ENCODE results near the gene HPS3. TPM values are rescaled to one million over a fixed set of nuclear protein-coding genes. Genes with fewer than 3 reads are reported as not detected.
"Not testable (repeated sequence)": the region's sequence is repeated elsewhere in the genome, so short reads cannot be mapped to it uniquely, and the experiment has no call there.

HPS3 gene
- total RNA-seq, 8 experiments from 2014 or later = 9.3 to 17.6 (median 10.8) TPM

- ATAC-seq (replicated peaks in 6 of 8) = no peak
- WGBS, 10 experiments = 52 to 100% (median 94%) methylated on average over 1 to 3 of the region's 3 CpGs
- H3K4me1 ChIP-seq (replicated peaks in 1 of 2) = no peaks in the 10 kb centered on the region
- no peak overlapping the region for H3K4me3 ChIP-seq
- H3K27ac ChIP-seq = no peak overlapping the region
- in situ Hi-C loops (cut with MboI; ENCODE audit: low pct_unique_long_range_greater_than_20kb in 2 of 9, low sequenced_read_pairs in 9 of 9, unreplicated experiment in 9 of 9) = no loop called here
These were observed 75.1 kb downstream of the HPS3 start for GRCh38 chr3:149204390-149204991.

- in situ Hi-C loops (cut with MboI; ENCODE audit: low pct_unique_long_range_greater_than_20kb in 2 of 9, low sequenced_read_pairs in 9 of 9, unreplicated experiment in 9 of 9) = no loop called here
- Histone ChIP-seq H3K4me3 (no peak overlapping the region), H3K4me1 (replicated peaks in 1 of 2) (no peaks in the 10 kb centered on the region), H3K27ac (no peak overlapping the region)
- WGBS, 10 experiments = 67 to 100% (median 96%) methylated on average over 1 to 2 of the region's 2 CpGs; no CpG with 5 or more reads in 4 of the 10 experiments
- no peak for ATAC-seq (replicated peaks in 6 of 8)
These were observed 78.0 kb downstream of the HPS3 start for GRCh38 chr3:149207475-149207874.

- H3K4me3 ChIP-seq = no peak overlapping the region
- ATAC-seq (replicated peaks in 6 of 8) = no peak
- WGBS, 10 experiments = 44 to 100% (median 91%) methylated on average over 1 to 4 of the region's 4 CpGs
- in situ Hi-C loops (cut with MboI; ENCODE audit: low pct_unique_long_range_greater_than_20kb in 2 of 9, low sequenced_read_pairs in 9 of 9, unreplicated experiment in 9 of 9) = no loop called here
- H3K4me1 ChIP-seq (replicated peaks in 1 of 2) = no peaks in the 10 kb centered on the region
- no peak overlapping the region for H3K27ac ChIP-seq
These were observed 80.0 kb downstream of the HPS3 start for GRCh38 chr3:149209431-149209830.

- Histone ChIP-seq H3K4me3 (no peak overlapping the region), H3K4me1 (replicated peaks in 1 of 2) (peaks cover 8 to 11% of the 10 kb centered on the region in 2 donors), H3K27ac (no peak overlapping the region)
- in situ Hi-C loops (cut with MboI; ENCODE audit: low pct_unique_long_range_greater_than_20kb in 2 of 9, low sequenced_read_pairs in 9 of 9, unreplicated experiment in 9 of 9) = no loop called here
- no peak for ATAC-seq (replicated peaks in 6 of 8)
- 20 to 100% (median 85%) methylated on average over 1 of the region's 1 CpG; no CpG with 5 or more reads in 5 of the 10 experiments for WGBS, 10 experiments
These were observed 82.9 kb downstream of the HPS3 start for GRCh38 chr3:149212386-149212785.

GRCh38 chr3:149214702-149215101 lies 85.3 kb downstream of the HPS3 start:
- H3K4me1 ChIP-seq (replicated peaks in 1 of 2) = peaks cover 8 to 11% of the 10 kb centered on the region in 2 donors
- WGBS, 10 experiments = 70 to 100% (median 92%) methylated on average over 1 of the region's 1 CpG; no CpG with 5 or more reads in 6 of the 10 experiments
- no peak overlapping the region for H3K27ac ChIP-seq
- no peak for ATAC-seq (replicated peaks in 6 of 8)
- no peak overlapping the region for H3K4me3 ChIP-seq
- in situ Hi-C loops (cut with MboI; ENCODE audit: low pct_unique_long_range_greater_than_20kb in 2 of 9, low sequenced_read_pairs in 9 of 9, unreplicated experiment in 9 of 9) = no loop called here

GRCh38 chr3:149215515-149215914 lies 86.1 kb downstream of the HPS3 start:
- in situ Hi-C loops (cut with MboI; ENCODE audit: low pct_unique_long_range_greater_than_20kb in 2 of 9, low sequenced_read_pairs in 9 of 9, unreplicated experiment in 9 of 9) = no loop called here
- no peak overlapping the region for H3K4me3 ChIP-seq

GRCh38 chr3:149216193-149216869 lies 86.9 kb downstream of the HPS3 start:
- WGBS, 10 experiments = 69 to 100% (median 86%) methylated on average over 1 to 4 of the region's 4 CpGs; no CpG with 5 or more reads in 2 of the 10 experiments
- Histone ChIP-seq H3K4me3 (no peak overlapping the region), H3K27ac (no peak overlapping the region), H3K4me1 (replicated peaks in 1 of 2) (peaks cover 8 to 15% of the 10 kb centered on the region in 2 donors)
- in situ Hi-C loops (cut with MboI; ENCODE audit: low pct_unique_long_range_greater_than_20kb in 2 of 9, low sequenced_read_pairs in 9 of 9, unreplicated experiment in 9 of 9) = no loop called here
- peak in 4 of 8 experiments; percentile 41 to 78 (median 52) for ATAC-seq (replicated peaks in 6 of 8)

More at GRCh38 chr3:149215515-149215914, 86.1 kb downstream of the HPS3 start:
- Histone ChIP-seq H3K27ac (no peak overlapping the region), H3K4me1 (replicated peaks in 1 of 2) (peaks cover 8 to 11% of the 10 kb centered on the region in 2 donors)
- peak in 5 of 8 experiments; percentile 51 to 75 (median 70) for ATAC-seq (replicated peaks in 6 of 8)
- WGBS, 10 experiments = 0 to 65% (median 47%) methylated on average over 1 to 2 of the region's 2 CpGs

- Histone ChIP-seq H3K27ac (no peak overlapping the region), H3K4me3 (no peak overlapping the region), H3K4me1 (replicated peaks in 1 of 2) (peaks cover 8 to 25% of the 10 kb centered on the region in 2 donors)
- no peak for ATAC-seq (replicated peaks in 6 of 8)
- in situ Hi-C loops (cut with MboI; ENCODE audit: low pct_unique_long_range_greater_than_20kb in 2 of 9, low sequenced_read_pairs in 9 of 9, unreplicated experiment in 9 of 9) = no loop called here
- WGBS, 10 experiments = 79 to 100% (median 93%) methylated on average over 2 to 5 of the region's 5 CpGs
These were observed 87.9 kb downstream of the HPS3 start for GRCh38 chr3:149217347-149217746.

GRCh38 chr3:149219380-149220121 lies 90.1 kb downstream of the HPS3 start:
- H3K27ac ChIP-seq; H3K4me3 ChIP-seq; ATAC-seq (replicated peaks in 6 of 8); in situ Hi-C loops (cut with MboI; ENCODE audit: low pct_unique_long_range_greater_than_20kb in 2 of 9, low sequenced_read_pairs in 9 of 9, unreplicated experiment in 9 of 9): not testable (repeated sequence)
- WGBS, 10 experiments = 80 to 100% methylated on average over 1 of the region's 1 CpG; no CpG with 5 or more reads in 8 of the 10 experiments
- peaks cover 8 to 26% of the 10 kb centered on the region in 2 donors for H3K4me1 ChIP-seq (replicated peaks in 1 of 2)

GRCh38 chr3:149221783-149222517 lies 92.5 kb downstream of the HPS3 start, which contains the start of gene CP:
TSS of gene CP (minus strand) at chr3:149221829. CDS start at chr3:149221792, 37 bp downstream.
- 0 to 50% (median 23%) methylated on average over 1 to 3 of the region's 3 CpGs for WGBS, 10 experiments
- ATAC-seq (replicated peaks in 6 of 8) = peak in 6 of 8 experiments; percentile 58 to 98 (median 86)

More at GRCh38 chr3:149221783-149222517, 92.5 kb downstream of the HPS3 start, which contains the start of gene CP:
- Histone ChIP-seq H3K4me3 (no peak within 1 kb of the TSS), H3K27ac (no peak within 1 kb of the TSS), H3K4me1 (replicated peaks in 1 of 2) (peaks cover 2 to 21% of the 10 kb centered on the region in 2 donors)
- in situ Hi-C loops (cut with MboI; ENCODE audit: low pct_unique_long_range_greater_than_20kb in 2 of 9, low sequenced_read_pairs in 9 of 9, unreplicated experiment in 9 of 9) = no loop called here
